Measurements from ENCODE around the gene PTGFRN.

DNA sequence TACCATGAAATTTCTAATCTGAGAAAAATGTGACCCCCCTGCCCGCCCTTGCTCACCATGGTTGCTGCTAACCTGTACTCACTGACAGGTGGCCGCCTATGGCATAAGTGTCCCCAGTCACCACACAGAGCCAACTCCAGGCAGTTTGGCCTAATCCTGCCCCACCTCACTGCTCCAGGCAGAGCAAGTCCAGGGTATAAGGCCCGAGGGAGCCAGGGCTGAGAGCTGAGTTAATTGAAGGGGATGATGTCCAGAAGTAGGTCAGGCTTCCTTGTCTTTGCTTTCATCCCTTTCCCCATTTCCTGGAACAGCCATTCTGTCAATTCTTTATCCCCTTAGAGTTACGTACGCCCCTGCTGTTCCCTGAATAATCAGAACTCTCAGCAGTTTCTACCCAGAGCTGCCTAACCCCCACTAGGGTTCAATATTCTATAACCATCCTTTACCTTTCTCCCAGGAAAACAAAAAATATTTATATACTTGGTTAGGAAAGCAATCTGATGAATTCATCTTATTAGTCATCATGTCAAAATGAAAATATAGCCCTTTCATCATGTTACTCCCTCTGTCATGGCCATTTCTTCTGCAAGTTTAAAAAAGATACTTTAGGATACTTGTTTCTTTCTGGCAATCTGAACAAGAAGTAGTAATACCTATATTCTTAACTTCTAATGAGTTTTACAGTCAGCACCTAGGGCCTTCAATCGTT, 62.4 kb downstream of the PTGFRN start:
- TF ChIP-seq, protein P1, sequence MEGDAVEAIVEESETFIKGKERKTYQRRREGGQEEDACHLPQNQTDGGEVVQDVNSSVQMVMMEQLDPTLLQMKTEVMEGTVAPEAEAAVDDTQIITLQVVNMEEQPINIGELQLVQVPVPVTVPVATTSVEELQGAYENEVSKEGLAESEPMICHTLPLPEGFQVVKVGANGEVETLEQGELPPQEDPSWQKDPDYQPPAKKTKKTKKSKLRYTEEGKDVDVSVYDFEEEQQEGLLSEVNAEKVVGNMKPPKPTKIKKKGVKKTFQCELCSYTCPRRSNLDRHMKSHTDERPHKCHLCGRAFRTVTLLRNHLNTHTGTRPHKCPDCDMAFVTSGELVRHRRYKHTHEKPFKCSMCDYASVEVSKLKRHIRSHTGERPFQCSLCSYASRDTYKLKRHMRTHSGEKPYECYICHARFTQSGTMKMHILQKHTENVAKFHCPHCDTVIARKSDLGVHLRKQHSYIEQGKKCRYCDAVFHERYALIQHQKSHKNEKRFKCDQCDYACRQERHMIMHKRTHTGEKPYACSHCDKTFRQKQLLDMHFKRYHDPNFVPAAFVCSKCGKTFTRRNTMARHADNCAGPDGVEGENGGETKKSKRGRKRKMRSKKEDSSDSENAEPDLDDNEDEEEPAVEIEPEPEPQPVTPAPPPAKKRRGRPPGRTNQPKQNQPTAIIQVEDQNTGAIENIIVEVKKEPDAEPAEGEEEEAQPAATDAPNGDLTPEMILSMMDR (IDR thresholded peaks at IDR 0.05; ENCODE audit: low read length), result no peak
- TF ChIP-seq EZH2 (optimal IDR thresholded peaks at IDR 0.05; ENCODE audit: low read depth, low read length), result no peak
